H1 (cell line): Measurements from ENCODE around the gene DAW1. TPM values are rescaled to one million over a fixed set of nuclear protein-coding genes. Genes with fewer than 3 reads are reported as not detected.

Experiments used
- ATF2 ChIP-seq: IDR thresholded peaks from 2 replicates; pipeline ENCODE4 v1.6.1; 2012; ENCODE audit warnings: low read length, inconsistent platforms
- BCL11A ChIP-seq, 2 experiments: IDR thresholded peaks; one replicate each; pipeline ENCODE4 v1.6.1; 2011; ENCODE audit warnings: low read depth in 2 of 2, low read length in 2 of 2, mild to moderate bottlenecking in 2 of 2
- CHD7 ChIP-seq: fragments of 300-600 bp; sonication (generic); IDR thresholded peaks from 2 replicates; pipeline ENCODE4 v1.7.1; 2012; ENCODE audit warnings: low read length, moderate library complexity, mild to moderate bottlenecking, inconsistent platforms; ENCODE audit not compliant: insufficient replicate concordance
- E2F6 ChIP-seq: IDR thresholded peaks from 2 replicates; pipeline ENCODE4 v1.6.1; 2012; ENCODE audit warnings: inconsistent platforms
- POU5F1 ChIP-seq: IDR thresholded peaks from 2 replicates; pipeline ENCODE4 v1.6.1; 2011; ENCODE audit warnings: low read depth, mild to moderate bottlenecking, low read length, moderate library complexity
- RBBP5 ChIP-seq: IDR thresholded peaks from 2 replicates; pipeline ENCODE4 v1.7.1; 2012; ENCODE audit warnings: low read depth, mild to moderate bottlenecking, inconsistent platforms, low read length, moderate library complexity, borderline replicate concordance
- SIX5 ChIP-seq: IDR thresholded peaks from 2 replicates; pipeline ENCODE4 v1.6.1; 2011; ENCODE audit warnings: mild to moderate bottlenecking, low read depth, low read length
- YY1 ChIP-seq: IDR thresholded peaks from 2 replicates; pipeline ENCODE4 v1.6.1; 2011; ENCODE audit warnings: low read depth, mild to moderate bottlenecking, low read length
- polyA plus RNA-seq, 7 experiments: library from polyadenylated mRNA; depleted of rRNA in 3 of 7; stranded (reverse) in 5 of 7; unstranded in 2 of 7; fragments of >200 nt in 5 of 7; fragments of 200-250 nt in 2 of 7; gene quantifications; 1 replicate in 5 of 7; 2 replicates in 1 of 7; 4 replicates in 1 of 7; pipeline versions ENCODE4 v1.2.1 to v1.2.3, GENCODE V29; 2011 to 2013; ENCODE audit warnings: missing spikeins in 2 of 7, mixed read lengths in 2 of 7
- total RNA-seq: library from RNA; stranded (reverse); fragmentation: NEBNext Ultra II Directional; extraction: Animal tissue kit (Norgen Biotek cat#: 25700); gene quantifications from 2 replicates; pipeline ENCODE4 v1.2.1, GENCODE V29; 2021

Gene DAW1
- total and polyA plus RNA-seq, 2 of the 8 experiments (the other 6 are each of a cell fraction or from before 2014, with no cell fraction given), result 0.44 to 1.4 TPM

GRCh38 chr2:227823922-227824321, 47.5 kb upstream of the DAW1 start (continued):
- TF ChIP-seq CHD7 (no peak), E2F6 (no peak), RBBP5 (no peak), BCL11A (IDR thresholded peaks at IDR 0.05; ENCODE audit: low read depth in 2 of 2, low read length in 2 of 2) (no peak), ATF2 (no peak), YY1 (no peak), POU5F1 (no peak), SIX5 (no peak)
- TF ChIP-seq, all 59 proteins: peak for 0
